HepG2 (cell line): ENCODE data around the gene EEF1AKMT4.

ENCODE experiments used
- CTCF ChIP-seq: sonication (generic); formaldehyde crosslinking; IDR thresholded peaks from 2 replicates; pipeline ENCODE4 v1.5.0; 2020; ENCODE audit warnings: mild to moderate bottlenecking, missing genetic modification reagents, moderate library complexity
- EZH2 ChIP-seq: conservative IDR thresholded peaks from 2 replicates; pipeline ENCODE4 v1.6.1; 2012; ENCODE audit warnings: mild to moderate bottlenecking, low read depth, low read length, moderate library complexity
- HNRNPH1 ChIP-seq: fragments of 200-400 bp; formaldehyde crosslinking; optimal IDR thresholded peaks from 2 replicates; pipeline ENCODE3; 2017; ENCODE audit warnings: mild to moderate bottlenecking, low read depth, low read length
- JUND ChIP-seq: sonication (generic); formaldehyde crosslinking; IDR thresholded peaks from 2 replicates; pipeline ENCODE4 v1.8.0; 2022; ENCODE audit warnings: mild to moderate bottlenecking, missing genetic modification reagents
- NR2F6 ChIP-seq, 2 experiments: IDR thresholded peaks; 2 replicates each; pipeline ENCODE4 v1.6.1; 2016; ENCODE audit warnings: antibody characterized with exemption in 1 of 2, mild to moderate bottlenecking in 1 of 2
- PHF20 ChIP-seq: sonication (generic); formaldehyde crosslinking; IDR thresholded peaks from 2 replicates; pipeline ENCODE4 v1.5.0; 2020; ENCODE audit warnings: mild to moderate bottlenecking, missing genetic modification reagents
- TF ChIP-seq, protein P1 (sequence below): sonication (generic); formaldehyde crosslinking; IDR thresholded peaks from 2 replicates; pipeline ENCODE4 v1.4.0; 2020; ENCODE audit warnings: missing genetic modification reagents

- no peak for TF ChIP-seq CTCF (CRISPR knock-in tag)
- TF ChIP-seq, protein P1, sequence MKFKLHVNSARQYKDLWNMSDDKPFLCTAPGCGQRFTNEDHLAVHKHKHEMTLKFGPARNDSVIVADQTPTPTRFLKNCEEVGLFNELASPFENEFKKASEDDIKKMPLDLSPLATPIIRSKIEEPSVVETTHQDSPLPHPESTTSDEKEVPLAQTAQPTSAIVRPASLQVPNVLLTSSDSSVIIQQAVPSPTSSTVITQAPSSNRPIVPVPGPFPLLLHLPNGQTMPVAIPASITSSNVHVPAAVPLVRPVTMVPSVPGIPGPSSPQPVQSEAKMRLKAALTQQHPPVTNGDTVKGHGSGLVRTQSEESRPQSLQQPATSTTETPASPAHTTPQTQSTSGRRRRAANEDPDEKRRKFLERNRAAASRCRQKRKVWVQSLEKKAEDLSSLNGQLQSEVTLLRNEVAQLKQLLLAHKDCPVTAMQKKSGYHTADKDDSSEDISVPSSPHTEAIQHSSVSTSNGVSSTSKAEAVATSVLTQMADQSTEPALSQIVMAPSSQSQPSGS = no peak
- TF ChIP-seq JUND (CRISPR knock-in tag) = no peak
- no peak for TF ChIP-seq NR2F6 (IDR thresholded peaks at IDR 0.05)
- no peak for TF ChIP-seq NR2F6 (CRISPR knock-in tag; IDR thresholded peaks at IDR 0.05)
- TF ChIP-seq EZH2 = no peak
- no peak for TF ChIP-seq HNRNPH1
- TF ChIP-seq PHF20 (CRISPR knock-in tag) = no peak
Measured at GRCh38 chr3:184237211-184237610, 12.3 kb upstream of the EEF1AKMT4 start.
